ENCODE results near the gene DLG2.

Gene DLG2

DNA sequence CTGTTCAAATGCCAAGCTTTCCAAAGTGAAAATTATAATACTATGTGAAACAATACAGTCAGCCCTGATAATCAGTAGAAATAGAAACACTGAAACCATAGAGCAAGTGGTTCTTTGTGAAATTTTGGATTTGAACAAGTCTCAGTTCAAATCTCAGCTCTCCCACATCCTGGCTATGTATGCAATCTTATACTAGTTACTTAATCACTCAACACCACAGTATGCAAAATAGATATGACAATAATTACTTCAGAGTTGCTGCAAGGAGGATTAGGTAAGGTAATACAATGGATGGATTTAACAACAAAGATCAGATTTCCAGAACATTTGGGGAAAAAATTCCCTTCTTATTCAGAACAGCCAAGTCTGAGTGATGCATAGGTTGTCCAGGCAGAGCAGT, 1489.2 kb downstream of the DLG2 start:
- no peak for DNase-seq

GRCh38 chr11:84137505-84137904, 1489.6 kb downstream of the DLG2 start:
- DNase-seq = no peak

DNA sequence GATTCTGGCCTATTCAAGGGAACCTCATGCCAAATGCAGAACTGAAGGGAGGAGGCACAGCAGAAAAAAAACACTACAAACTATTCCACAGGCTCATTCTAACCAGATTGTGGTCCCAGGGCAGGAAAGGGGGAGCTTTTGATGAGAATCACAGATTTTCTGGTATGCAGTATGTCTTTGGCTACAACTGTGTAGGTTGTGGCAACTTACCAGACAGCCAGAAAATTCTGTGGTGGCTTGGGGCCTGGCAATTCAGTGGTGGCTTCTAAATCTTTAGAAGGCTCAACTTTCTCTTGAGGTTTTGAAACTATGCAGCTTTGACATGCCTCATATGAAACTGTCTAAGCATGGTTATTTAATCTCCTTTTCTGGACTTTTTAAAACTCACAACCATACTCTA, 1490.2 kb downstream of the DLG2 start:
- no peak for DNase-seq

- no peak for DNase-seq
Measured at GRCh38 chr11:84130646-84131427, 1496.3 kb downstream of the DLG2 start.

DNA sequence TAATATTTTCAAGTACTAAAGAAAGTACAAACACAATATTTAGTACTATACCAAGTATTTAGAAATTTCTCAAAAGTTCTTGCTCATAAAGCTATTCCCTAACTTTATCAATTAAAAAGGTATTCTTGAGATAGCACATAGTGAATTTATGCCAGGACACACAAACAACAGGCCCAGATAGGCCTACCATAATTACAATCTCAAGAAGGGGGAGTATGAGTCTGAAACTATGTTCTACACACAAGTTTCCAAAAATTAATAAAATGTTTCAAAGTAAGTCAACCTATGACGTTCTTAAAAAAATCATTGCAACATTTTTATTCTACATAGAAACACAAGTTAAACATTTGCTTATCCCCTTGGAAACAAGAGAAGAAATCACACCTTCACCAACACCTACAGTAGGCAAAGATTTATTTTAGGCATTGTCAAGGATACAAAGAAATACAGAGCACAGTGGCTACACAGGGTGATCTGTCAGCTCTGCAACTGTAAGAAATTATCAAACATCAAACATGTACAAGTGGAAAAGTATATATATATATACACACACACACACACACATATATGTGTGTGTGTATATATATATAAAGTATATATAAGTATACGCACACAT, 1497.1 kb downstream of the DLG2 start:
- DNase-seq = no peak

- no peak for DNase-seq
Measured at GRCh38 chr11:84128840-84129239, 1498.3 kb downstream of the DLG2 start.

GRCh38 chr11:84117394-84117793, 1509.8 kb downstream of the DLG2 start:
- no peak for DNase-seq

GRCh38 chr11:84106541-84106940, 1520.6 kb downstream of the DLG2 start:
- no peak for DNase-seq

DNA sequence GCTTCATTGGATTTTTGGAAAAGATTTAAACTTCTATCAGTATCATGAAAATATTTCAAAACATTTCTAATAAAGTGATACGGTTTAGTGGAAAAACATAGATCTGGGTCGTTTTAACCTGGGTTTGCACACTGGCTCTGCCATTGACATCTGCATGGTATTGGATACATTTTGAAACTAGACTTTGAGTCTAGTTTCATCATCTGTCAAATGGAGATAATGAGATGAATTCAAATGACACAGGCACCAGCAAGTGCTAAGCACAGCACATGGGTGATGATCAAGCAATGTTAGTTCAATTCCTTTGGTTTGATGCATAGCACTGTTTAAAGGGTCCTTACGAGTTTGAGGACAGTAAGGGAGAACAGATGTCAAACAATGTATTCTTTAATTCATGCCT, 1522.0 kb downstream of the DLG2 start:
- no peak for DNase-seq

- no peak for DNase-seq
Measured at GRCh38 chr11:84103096-84103495, 1524.0 kb downstream of the DLG2 start.

DNA sequence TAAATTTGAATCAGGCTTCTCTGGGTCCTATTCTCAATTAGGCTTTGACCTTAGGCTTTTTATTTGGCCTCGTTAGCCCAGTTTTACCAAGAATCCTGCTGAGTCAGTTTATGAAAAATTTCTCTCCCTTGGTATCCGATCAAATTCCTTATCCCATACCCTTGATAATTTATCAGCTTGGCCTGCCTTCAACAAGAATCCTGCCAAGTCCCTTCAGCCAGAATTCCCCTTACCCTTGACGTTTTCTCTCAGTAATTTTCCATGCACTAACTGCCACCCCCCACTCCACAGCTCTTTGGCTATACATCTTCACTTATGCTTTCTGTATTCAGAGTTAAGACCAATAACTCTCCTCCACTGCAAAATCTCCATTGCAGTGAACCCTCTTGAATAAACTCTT, 1530.0 kb downstream of the DLG2 start:
- no peak for DNase-seq

DNA sequence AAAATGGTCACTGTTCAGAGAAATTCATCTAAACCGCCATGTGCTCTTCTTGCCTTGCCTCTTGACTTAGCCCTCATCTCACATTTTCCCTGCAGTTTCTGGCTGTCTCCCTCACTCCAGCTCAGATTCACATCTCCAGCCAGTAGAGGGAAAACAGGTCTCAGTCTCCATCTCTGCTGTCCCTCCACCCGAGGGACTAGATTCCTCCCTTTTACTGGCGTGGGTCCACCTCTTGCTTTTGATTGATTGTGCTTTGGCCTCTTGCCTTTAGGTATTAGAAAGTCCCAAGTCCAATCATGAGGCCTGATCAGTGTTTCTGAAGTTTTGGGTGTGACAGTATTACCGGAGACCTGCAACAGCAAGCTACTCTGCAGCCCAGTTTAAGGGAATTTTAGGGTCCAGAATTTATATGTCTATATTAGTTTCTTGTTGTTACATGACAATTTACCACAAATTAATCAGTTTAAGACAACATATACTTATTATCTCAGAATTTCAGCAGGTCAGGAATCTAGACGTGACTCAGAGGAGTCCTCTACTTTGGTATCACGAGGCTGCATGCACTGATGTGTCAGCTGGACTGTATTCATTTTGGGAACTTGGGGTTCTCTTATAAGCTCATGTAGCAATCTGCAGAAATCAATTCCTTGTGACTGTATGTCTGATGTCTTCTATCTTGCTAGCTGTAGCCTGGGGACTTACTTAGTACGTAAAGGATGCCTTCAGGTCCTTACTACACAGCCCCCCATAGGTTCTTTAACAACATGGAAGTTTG, 1535.7 kb downstream of the DLG2 start:
- no peak for DNase-seq

- DNase-seq = no peak
Measured at GRCh38 chr11:84089072-84090057, 1537.8 kb downstream of the DLG2 start.

GRCh38 chr11:84071851-84072250, 1555.3 kb downstream of the DLG2 start:
- DNase-seq = no peak

DNA sequence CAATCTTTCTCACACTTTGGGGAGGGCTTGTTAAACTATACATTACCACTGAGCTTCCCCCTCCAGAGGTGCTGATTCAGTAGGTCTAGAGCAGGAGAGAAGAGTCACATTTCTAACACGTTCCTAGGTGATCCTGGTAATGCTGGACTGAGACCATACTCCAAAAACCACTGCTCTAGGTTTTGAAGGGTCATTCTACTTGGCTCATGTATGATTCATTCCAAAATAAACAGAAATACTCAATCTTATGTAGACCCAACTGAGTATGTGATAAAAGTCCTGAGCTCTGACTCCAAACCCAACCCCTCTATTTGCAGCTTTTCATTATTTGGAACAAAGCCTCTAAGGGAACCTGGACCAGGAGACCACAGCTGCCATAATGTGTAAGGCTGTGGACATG, 1558.1 kb downstream of the DLG2 start:
- no peak for DNase-seq

GRCh38 chr11:84061726-84062125, 1565.4 kb downstream of the DLG2 start:
- DNase-seq = no peak

GRCh38 chr11:84056653-84057376, 1570.3 kb downstream of the DLG2 start:
- DNase-seq = no peak

DNA sequence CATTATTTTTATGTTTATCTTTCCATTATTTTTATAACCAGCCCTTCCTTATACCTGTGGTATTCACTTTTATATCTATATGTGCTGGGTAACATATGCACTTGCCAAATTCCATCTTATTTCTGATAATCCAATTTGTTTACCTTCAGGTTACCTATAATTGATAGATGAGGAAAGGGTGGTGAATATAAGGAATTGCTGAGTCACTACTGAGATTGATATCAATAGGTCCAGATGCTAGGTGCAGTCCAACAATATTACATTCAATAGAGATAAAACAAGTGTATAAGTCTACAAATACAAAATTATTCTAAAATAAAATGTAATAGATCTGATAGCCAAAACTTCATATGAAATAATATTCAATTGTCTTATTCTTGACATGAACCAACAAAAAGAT, 1582.0 kb downstream of the DLG2 start:
- no peak for DNase-seq

- DNase-seq = no peak
Measured at GRCh38 chr11:84044706-84045105, 1582.4 kb downstream of the DLG2 start.

DNA sequence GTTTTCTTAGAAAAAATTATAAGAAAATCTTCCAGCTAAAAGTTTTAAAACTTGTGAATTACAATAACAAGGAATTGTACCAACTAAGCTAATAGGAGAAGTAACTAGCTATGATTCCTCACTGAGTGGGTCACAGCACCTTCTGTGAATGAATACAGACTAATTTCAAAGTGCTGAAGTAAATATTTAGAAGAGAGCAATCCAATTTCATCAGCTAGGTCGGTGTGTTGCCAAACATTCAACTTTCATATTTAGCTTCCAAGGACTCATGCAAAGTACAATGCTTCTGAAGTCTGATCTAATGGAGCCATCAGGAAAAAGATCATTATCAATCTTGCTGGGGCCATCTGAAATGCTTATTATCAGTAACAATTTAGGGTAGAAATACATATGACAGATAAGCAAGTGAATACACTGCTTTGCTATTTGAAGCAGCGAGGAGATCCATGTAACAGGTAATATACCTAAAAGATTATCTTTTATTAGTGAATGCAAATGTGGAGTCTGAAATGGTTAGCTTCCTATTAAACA, 1590.4 kb downstream of the DLG2 start:
- DNase-seq = no peak

DNA sequence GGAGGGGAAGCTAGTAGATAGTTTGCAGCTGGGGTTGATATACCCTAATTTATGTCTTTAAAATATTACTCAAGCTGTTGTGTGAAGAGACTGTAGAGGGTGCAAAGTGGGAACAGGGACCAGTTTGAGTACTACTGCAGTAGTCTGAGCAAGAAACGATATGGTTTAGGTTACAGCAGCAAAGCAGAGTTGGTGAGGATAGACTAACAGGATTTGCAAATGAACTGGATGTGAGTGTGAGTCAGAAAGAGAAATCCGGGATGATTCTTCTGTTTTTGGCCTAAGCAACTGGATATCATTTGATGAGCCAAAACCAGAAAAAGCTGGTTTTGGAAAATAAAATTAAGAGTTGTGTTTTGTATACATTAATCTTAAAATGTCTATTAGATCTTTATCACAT, 1591.5 kb downstream of the DLG2 start:
- DNase-seq = no peak

DNA sequence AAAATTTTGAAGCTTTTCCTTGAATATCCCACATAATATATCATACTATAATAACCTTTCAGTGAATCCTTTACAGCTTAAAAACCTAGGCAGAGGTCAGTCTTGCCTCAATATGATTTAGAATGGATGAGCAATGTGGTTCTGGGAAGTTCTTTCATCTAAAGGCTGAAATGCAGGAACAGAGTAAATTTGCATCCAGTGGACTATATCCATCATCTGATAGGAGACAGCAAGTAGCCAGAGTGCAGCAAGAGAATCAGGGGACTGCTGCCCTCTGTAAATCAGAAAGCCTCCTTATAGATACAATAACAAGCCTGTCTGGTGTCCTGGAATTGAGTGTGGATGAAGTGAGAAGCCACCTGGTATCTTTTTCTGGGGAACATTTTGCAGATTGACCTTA, 1592.7 kb downstream of the DLG2 start:
- no peak for DNase-seq

Data from islet precursor cell (in vitro differentiated cells).